Aortic smooth muscle cell (primary cell): ENCODE data around the gene GABARAP. TPM values are rescaled to one million over a fixed set of nuclear protein-coding genes. Genes with fewer than 3 reads are reported as not detected.

Experiments used
- total RNA-seq: library from RNA; depleted of rRNA; stranded (reverse); fragments of >200 nt; gene quantifications from 2 replicates; pipeline ENCODE4 v1.2.3, GENCODE V29; 2014

The GABARAP gene
- 172 and 209 TPM in 2 replicates for total RNA-seq

GRCh38 chr17:7241783-7242716 is at the start of gene GABARAP:
Gene GABARAP (minus strand): TSS chr17:7242449. CDS start chr17:7242330, 119 bp downstream.

GRCh38 chr17:7281074-7281952 is 39.1 kb upstream of the GABARAP start, which contains the start of gene SLC2A4:
Gene SLC2A4 (plus strand): TSS chr17:7281718. CDS start chr17:7281935, 217 bp downstream.

GRCh38 chr17:7262192-7262934 is 20.1 kb upstream of the GABARAP start, which contains the start of gene CLDN7:
Gene CLDN7 (minus strand): TSS chr17:7262478. CDS start chr17:7262043, 435 bp downstream.

GRCh38 chr17:7252176-7253043 is 10.2 kb upstream of the GABARAP start, which contains the start of gene ELP5:
Gene ELP5 (plus strand): TSS chr17:7252215. CDS start chr17:7252551, 336 bp downstream.

GRCh38 chr17:7251661-7252175 is 9.5 kb upstream of the GABARAP start, which contains the start of gene CTDNEP1:
Gene CTDNEP1 (minus strand): TSS chr17:7251734. CDS start chr17:7251296, 438 bp downstream.

GRCh38 chr17:7239091-7240027 is 2.9 kb downstream of the GABARAP start, which contains the start of gene PHF23:
Gene PHF23 (minus strand): TSS chr17:7239457. CDS start chr17:7239279, 178 bp downstream.

GRCh38 chr17:7234083-7234951 is 7.9 kb downstream of the GABARAP start, which contains the start of gene DVL2:
Gene DVL2 (minus strand): TSS chr17:7234517. CDS start chr17:7234262, 255 bp downstream.

GRCh38 chr17:7219812-7220592 is 22.2 kb downstream of the GABARAP start, which contains the start of the genes ACADVL and DLG4:
Gene ACADVL (plus strand): TSS chr17:7219938. CDS start chr17:7219985, 47 bp downstream.
Gene DLG4 (minus strand): TSS chr17:7219836.

Other genes with a start within 250 kb of the GABARAP start
- gene ALOX12, start 246.4 kb downstream of the GABARAP start, total RNA-seq = not detected in 2 replicates
- gene RNASEK, start 229.8 kb downstream of the GABARAP start, total RNA-seq = 44.5 and 53.0 TPM in 2 replicates
- gene BCL6B, start 219.4 kb downstream of the GABARAP start, total RNA-seq = 3.4 and 7.3 TPM in 2 replicates
- gene SLC16A13, start 206.4 kb downstream of the GABARAP start, total RNA-seq = 0.12 and 0.13 TPM in 2 replicates
- not detected in 2 replicates for gene SLC16A11, start 198.4 kb downstream of the GABARAP start, total RNA-seq
- 0.19 TPM in 1 of 2 replicates, not detected in the other for gene CLEC10A, start 162.2 kb downstream of the GABARAP start, total RNA-seq
- gene ASGR2, start 127.6 kb downstream of the GABARAP start, total RNA-seq = not detected in 2 replicates
- 0.66 and 0.68 TPM in 2 replicates for gene ASGR1, start 63.1 kb downstream of the GABARAP start, total RNA-seq
- 15.0 and 16.0 TPM in 2 replicates for gene DLG4, start 22.6 kb downstream of the GABARAP start, total RNA-seq
- gene ACADVL, start 22.5 kb downstream of the GABARAP start, total RNA-seq = 273 and 426 TPM in 2 replicates
- 69.3 and 76.5 TPM in 2 replicates for gene DVL2, start 7.9 kb downstream of the GABARAP start, total RNA-seq
- 33.3 and 34.9 TPM in 2 replicates for gene PHF23, start 3.0 kb downstream of the GABARAP start, total RNA-seq
- 17.6 and 35.4 TPM in 2 replicates for gene CTDNEP1, start 9.3 kb upstream of the GABARAP start, total RNA-seq
- gene ELP5, start 9.8 kb upstream of the GABARAP start, total RNA-seq = 29.7 and 35.6 TPM in 2 replicates
- 3.5 and 8.2 TPM in 2 replicates for gene CLDN7, start 20.0 kb upstream of the GABARAP start, total RNA-seq
- 0.13 and 0.19 TPM in 2 replicates for gene SLC2A4, start 39.3 kb upstream of the GABARAP start, total RNA-seq
- gene YBX2, start 52.2 kb upstream of the GABARAP start, total RNA-seq = not detected in 2 replicates
- 541 and 738 TPM in 2 replicates for gene EIF5A, start 65.2 kb upstream of the GABARAP start, total RNA-seq
- gene GPS2, start 72.9 kb upstream of the GABARAP start, total RNA-seq = 33.6 and 40.6 TPM in 2 replicates
- gene NEURL4, start 86.9 kb upstream of the GABARAP start, total RNA-seq = 14.2 and 18.9 TPM in 2 replicates
- gene ACAP1, start 94.1 kb upstream of the GABARAP start, total RNA-seq = 0.56 and 2.2 TPM in 2 replicates
- 5.8 and 5.9 TPM in 2 replicates for gene KCTD11, start 109.7 kb upstream of the GABARAP start, total RNA-seq
- not detected in 2 replicates for gene TMEM95, start 112.7 kb upstream of the GABARAP start, total RNA-seq
- gene TNK1, start 138.6 kb upstream of the GABARAP start, total RNA-seq = not detected in 2 replicates
- gene PLSCR3, start 152.1 kb upstream of the GABARAP start, total RNA-seq = 18.6 and 25.4 TPM in 2 replicates
- 55.4 and 82.8 TPM in 2 replicates for gene TMEM256, start 161.6 kb upstream of the GABARAP start, total RNA-seq
- gene NLGN2, start 165.4 kb upstream of the GABARAP start, total RNA-seq = 2.5 and 6.7 TPM in 2 replicates
- gene SPEM1, start 177.9 kb upstream of the GABARAP start, total RNA-seq = not detected in 2 replicates
- not detected in 2 replicates for gene SPEM2, start 183.2 kb upstream of the GABARAP start, total RNA-seq
- not detected in 2 replicates for gene SPEM3, start 186.4 kb upstream of the GABARAP start, total RNA-seq
- 2.4 and 3.2 TPM in 2 replicates for gene TMEM102, start 193.0 kb upstream of the GABARAP start, total RNA-seq
- 0.13 and 0.19 TPM in 2 replicates for gene FGF11, start 197.1 kb upstream of the GABARAP start, total RNA-seq
- 6.6 and 7.6 TPM in 2 replicates for gene CHRNB1, start 202.6 kb upstream of the GABARAP start, total RNA-seq
- gene ZBTB4, start 237.2 kb upstream of the GABARAP start, total RNA-seq = 18.2 and 23.6 TPM in 2 replicates
- not detected in 2 replicates for gene SLC35G6, start 239.0 kb upstream of the GABARAP start, total RNA-seq
- 98.6 and 101 TPM in 2 replicates for gene POLR2A, start 241.9 kb upstream of the GABARAP start, total RNA-seq